Measurements from ENCODE around the gene GNG7. TPM values are rescaled to one million over a fixed set of nuclear protein-coding genes. Genes with fewer than 3 reads are reported as not detected.
A peak's percentile ranks its signal among the peaks of the same experiment; 100 is the strongest.
"Not testable (repeated sequence)": the region's sequence is repeated elsewhere in the genome, so short reads cannot be mapped to it uniquely, and the experiment has no call there.

Gene GNG7
- total RNA-seq, 1 donor from 2014 or later: 8.5 TPM

DNA sequence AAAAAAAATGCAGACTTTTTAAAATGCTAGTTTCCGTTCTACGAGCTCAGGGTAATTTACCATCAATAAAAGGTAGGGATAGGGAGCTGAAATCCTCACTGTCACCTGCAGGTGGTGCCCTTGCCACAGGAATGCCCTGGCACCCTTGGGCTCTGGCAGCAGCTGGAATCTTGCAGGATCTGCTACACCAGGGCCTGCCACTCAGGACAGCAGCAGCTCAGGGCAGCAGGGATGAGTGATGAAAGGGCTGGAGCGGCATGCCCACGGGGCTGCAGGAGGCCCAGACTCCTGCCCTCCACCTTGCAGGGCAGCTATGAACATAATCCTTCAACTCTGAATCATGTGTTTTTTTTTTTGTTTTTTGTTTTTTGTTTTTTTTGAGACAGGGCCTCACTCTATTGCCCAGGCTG lies 54.0 kb downstream of the GNG7 start:
- H3K4me3 Mint-ChIP-seq: no peak overlapping the region
- H3K27me3 Mint-ChIP-seq (ENCODE audit: low read depth): peaks cover 3% of the 10 kb centered on the region
- H3K36me3 Mint-ChIP-seq: no peaks in the 10 kb centered on the region
- H3K27ac Mint-ChIP-seq: no peak overlapping the region
- peak in 1 of 2 experiments; percentile 58 for DNase-seq (ENCODE audit: low spot score in 2 of 2, unreplicated experiment in 2 of 2)
- TF ChIP-seq, protein P1, sequence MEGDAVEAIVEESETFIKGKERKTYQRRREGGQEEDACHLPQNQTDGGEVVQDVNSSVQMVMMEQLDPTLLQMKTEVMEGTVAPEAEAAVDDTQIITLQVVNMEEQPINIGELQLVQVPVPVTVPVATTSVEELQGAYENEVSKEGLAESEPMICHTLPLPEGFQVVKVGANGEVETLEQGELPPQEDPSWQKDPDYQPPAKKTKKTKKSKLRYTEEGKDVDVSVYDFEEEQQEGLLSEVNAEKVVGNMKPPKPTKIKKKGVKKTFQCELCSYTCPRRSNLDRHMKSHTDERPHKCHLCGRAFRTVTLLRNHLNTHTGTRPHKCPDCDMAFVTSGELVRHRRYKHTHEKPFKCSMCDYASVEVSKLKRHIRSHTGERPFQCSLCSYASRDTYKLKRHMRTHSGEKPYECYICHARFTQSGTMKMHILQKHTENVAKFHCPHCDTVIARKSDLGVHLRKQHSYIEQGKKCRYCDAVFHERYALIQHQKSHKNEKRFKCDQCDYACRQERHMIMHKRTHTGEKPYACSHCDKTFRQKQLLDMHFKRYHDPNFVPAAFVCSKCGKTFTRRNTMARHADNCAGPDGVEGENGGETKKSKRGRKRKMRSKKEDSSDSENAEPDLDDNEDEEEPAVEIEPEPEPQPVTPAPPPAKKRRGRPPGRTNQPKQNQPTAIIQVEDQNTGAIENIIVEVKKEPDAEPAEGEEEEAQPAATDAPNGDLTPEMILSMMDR (IDR thresholded peaks at IDR 0.05; ENCODE audit: unreplicated experiment): peak; percentile 75
- no peaks in the 10 kb centered on the region for H3K9me3 Mint-ChIP-seq
- H3K4me1 Mint-ChIP-seq: no peaks in the 10 kb centered on the region

DNA sequence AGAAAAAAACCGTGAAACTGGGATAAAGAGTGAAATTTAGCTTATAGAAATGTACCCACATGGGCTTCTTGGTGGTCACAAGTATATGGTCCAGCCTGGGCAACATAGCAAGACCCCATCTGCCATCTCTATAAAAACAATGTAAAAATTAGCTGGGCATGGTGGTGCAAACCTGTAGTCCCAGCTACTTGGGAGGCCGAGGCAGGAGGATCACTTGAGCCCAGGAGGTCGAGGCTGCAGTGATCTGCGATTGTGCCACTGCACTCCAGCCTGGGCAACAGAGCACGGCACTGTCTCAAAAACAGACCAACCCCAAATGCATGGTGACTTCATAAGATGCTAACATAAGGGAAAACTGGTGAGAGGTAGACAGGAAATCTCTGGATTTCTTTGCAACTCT lies 54.4 kb downstream of the GNG7 start:
- no peaks in the 10 kb centered on the region for H3K36me3 Mint-ChIP-seq
- no peak for DNase-seq (ENCODE audit: low spot score in 2 of 2, unreplicated experiment in 2 of 2)
- H3K27me3 Mint-ChIP-seq (ENCODE audit: low read depth): peaks cover 1% of the 10 kb centered on the region
- H3K9me3 Mint-ChIP-seq: no peaks in the 10 kb centered on the region
- H3K4me3 Mint-ChIP-seq: no peak overlapping the region
- no peaks in the 10 kb centered on the region for H3K4me1 Mint-ChIP-seq
- TF ChIP-seq, protein P1 (IDR thresholded peaks at IDR 0.05; ENCODE audit: unreplicated experiment): no peak
- H3K27ac Mint-ChIP-seq: no peak overlapping the region

DNA sequence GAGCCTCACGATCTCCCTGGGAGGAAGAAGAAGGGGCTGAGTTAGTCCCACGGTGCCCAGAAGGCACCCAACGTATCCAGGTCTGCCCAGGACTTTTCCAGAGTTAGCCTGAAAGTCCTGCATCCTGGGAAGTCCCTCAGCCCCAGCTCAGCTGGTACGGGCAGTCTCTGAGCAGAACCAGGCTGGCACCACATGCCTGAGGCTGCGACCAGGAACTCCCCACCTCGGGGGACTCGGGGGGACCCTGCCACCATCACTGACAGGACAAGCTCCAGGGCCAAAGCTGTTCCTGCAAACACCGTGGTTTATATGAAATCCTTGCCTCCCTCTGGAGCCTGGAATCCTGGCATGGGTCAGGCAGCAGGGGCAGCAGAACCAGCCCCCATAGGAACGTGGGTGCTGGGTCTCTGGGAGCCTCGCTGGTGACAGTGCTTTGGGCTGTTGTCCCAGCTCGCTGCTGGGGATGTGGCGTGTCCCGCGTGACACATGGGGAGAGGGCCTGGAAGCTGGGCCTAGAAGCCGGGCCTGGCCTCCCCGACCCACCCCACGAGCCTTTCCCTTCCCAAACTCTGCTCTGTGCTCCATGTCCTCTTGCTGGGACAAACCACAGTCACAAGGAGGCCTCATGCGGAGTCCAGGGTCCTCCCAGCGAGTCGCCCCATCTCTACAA lies 55.5 kb downstream of the GNG7 start:
- no peaks in the 10 kb centered on the region for H3K36me3 Mint-ChIP-seq
- H3K9me3 Mint-ChIP-seq: no peaks in the 10 kb centered on the region
- H3K27ac Mint-ChIP-seq: no peak overlapping the region
- no peak for DNase-seq (ENCODE audit: low spot score in 2 of 2, unreplicated experiment in 2 of 2)
- H3K27me3 Mint-ChIP-seq (ENCODE audit: low read depth): peaks cover 1% of the 10 kb centered on the region
- no peak overlapping the region for H3K4me3 Mint-ChIP-seq
- TF ChIP-seq, protein P1 (IDR thresholded peaks at IDR 0.05; ENCODE audit: unreplicated experiment): no peak
- H3K4me1 Mint-ChIP-seq: no peaks in the 10 kb centered on the region

DNA sequence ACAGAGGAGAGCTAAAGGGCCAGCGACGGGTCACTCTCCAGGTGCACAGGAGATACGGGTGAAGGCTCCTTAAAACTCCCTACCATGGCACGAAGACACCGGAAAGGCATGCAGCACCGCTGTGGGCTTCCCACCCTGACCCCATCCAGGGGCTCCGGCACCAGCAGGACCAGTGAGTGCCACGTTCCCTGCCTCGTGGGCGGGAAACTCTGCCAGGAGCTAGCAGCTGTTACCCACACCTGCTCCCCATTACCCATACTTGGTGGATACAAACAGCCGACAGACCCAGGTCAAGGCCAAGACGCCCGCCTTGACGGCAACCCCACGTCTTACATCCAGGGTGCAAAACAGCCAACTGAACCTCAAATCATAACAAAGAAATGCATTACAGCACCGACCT lies 56.7 kb downstream of the GNG7 start:
- H3K27ac Mint-ChIP-seq: no peak overlapping the region
- H3K27me3 Mint-ChIP-seq (ENCODE audit: low read depth): peaks cover 1% of the 10 kb centered on the region
- DNase-seq (ENCODE audit: low spot score in 2 of 2, unreplicated experiment in 2 of 2): no peak
- TF ChIP-seq, protein P1 (IDR thresholded peaks at IDR 0.05; ENCODE audit: unreplicated experiment): no peak
- H3K4me3 Mint-ChIP-seq: no peak overlapping the region
- no peaks in the 10 kb centered on the region for H3K36me3 Mint-ChIP-seq
- no peaks in the 10 kb centered on the region for H3K9me3 Mint-ChIP-seq
- H3K4me1 Mint-ChIP-seq: no peaks in the 10 kb centered on the region

DNA sequence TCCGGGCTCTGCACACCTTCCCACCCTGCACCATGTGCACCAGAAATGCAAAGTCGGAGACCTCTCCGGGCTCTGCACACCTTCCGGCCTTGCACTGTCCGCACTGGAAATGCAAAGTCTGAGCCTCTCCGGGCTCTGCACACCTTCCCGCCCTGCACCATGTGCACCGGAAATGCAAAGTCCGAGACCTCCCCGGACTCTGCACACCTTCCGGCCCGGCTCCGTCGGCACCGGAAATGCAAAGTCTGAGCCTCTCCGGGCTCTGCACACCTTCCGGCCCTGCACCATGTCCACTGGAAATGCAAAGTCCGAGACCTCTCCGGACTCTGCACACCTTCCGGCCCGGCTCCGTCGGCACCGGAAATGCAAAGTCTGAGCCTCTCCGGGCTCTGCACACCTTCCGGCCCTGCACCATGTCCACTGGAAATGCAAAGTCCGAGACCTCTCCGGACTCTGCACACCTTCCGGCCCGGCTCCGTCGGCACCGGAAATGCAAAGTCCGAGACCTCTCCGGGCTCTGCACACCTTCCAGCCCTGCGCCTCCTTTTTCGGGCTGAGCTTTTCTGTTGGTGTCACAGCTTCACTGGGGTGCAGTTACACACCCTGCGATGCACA lies 59.3 kb downstream of the GNG7 start:
- H3K4me3 Mint-ChIP-seq; H3K4me1 Mint-ChIP-seq; DNase-seq (ENCODE audit: low spot score in 2 of 2, unreplicated experiment in 2 of 2); H3K27ac Mint-ChIP-seq; H3K9me3 Mint-ChIP-seq; H3K36me3 Mint-ChIP-seq: not testable (repeated sequence)
- peaks cover 12% of the 10 kb centered on the region for H3K27me3 Mint-ChIP-seq (ENCODE audit: low read depth)

DNA sequence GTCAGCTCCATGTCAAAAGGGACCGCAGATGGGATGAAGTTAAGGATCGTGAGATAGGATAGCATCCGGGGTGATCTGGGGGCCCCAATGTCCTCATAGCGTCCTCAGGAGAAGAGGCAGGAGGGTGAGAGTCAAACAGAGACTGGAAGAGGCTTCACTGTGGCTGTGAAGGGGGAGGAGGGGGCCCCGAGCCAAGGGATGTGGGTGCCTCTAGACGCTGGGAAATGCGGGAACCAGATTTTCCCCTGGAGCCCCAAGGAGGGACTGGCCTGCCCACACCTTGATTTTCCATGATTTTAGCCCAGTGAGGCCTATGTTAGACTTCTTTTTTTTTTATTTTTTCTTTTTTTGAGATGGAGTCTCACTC lies 61.2 kb downstream of the GNG7 start:
- peaks cover 17% of the 10 kb centered on the region for H3K27me3 Mint-ChIP-seq (ENCODE audit: low read depth)
- H3K27ac Mint-ChIP-seq: no peak overlapping the region
- H3K4me3 Mint-ChIP-seq: no peak overlapping the region
- H3K9me3 Mint-ChIP-seq: no peaks in the 10 kb centered on the region
- TF ChIP-seq, protein P1 (IDR thresholded peaks at IDR 0.05; ENCODE audit: unreplicated experiment): no peak
- DNase-seq (ENCODE audit: low spot score in 2 of 2, unreplicated experiment in 2 of 2): no peak
- no peaks in the 10 kb centered on the region for H3K36me3 Mint-ChIP-seq
- peaks cover 6% of the 10 kb centered on the region for H3K4me1 Mint-ChIP-seq
